Measurements from ENCODE around the gene SCAMP4. TPM values are rescaled to one million over a fixed set of nuclear protein-coding genes. Genes with fewer than 3 reads are reported as not detected.

The SCAMP4 gene
- total and polyA plus RNA-seq, 2 experiments from 2014 or later = 39.4 to 106 TPM

GRCh38 chr19:1871140-1871597 lies 34.0 kb upstream of the SCAMP4 start (continued):
- TF ChIP-seq CTCF (conservative IDR thresholded peaks at IDR 0.05; ENCODE audit: low read depth in 2 of 2) (no peak), POLR2AphosphoS5 (IDR thresholded peaks at IDR 0.05; ENCODE audit: low read depth) (no peak)

DNA sequence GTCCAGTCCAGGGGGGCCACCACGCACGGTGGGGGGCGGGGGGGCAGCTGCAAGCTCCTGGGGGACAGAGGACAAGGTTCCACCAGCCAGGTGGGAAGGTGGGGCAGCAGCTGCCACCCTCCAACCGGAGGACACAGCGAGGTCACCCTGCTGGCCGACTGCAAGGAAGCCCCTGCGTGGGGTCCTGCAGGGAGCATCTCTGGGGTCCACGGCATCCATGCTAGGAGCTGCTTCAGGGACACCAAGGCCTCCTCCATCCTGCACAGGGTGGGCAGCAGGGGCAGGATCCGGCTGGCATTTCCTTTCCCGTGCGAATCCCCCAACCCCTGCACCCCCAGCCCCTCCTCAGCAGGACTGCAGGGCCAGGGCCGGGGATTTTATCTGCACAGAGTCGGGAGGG lies 33.6 kb upstream of the SCAMP4 start:
- no peaks in the 10 kb centered on the region for H3K36me3 ChIP-seq (ENCODE audit: insufficient read depth)
- DNase-seq (ENCODE audit: low spot score) (no peak), ATAC-seq (no peak)
- no peak overlapping the region for H3K4me3 ChIP-seq
- H3K4me2 ChIP-seq = no peak overlapping the region
- no peak overlapping the region for H2AFZ ChIP-seq
- H4K20me1 ChIP-seq (replicated peaks; ENCODE audit: insufficient read depth) = no peaks in the 10 kb centered on the region; the same call in 1 of the 2 replicates
- H3K79me2 ChIP-seq (replicated peaks; ENCODE audit: insufficient read depth) = peaks cover 31% of the 10 kb centered on the region
- Mint-ChIP-seq H3K36me3 (ENCODE audit: low read depth) (peaks cover 4% of the 10 kb centered on the region; the same call in 2 of the 3 replicates), H3K4me1 (peaks cover 16% of the 10 kb centered on the region), H3K4me3 (no peak overlapping the region), H3K27ac (no peak overlapping the region), H3K9me3 (no peaks in the 10 kb centered on the region), H3K27me3 (ENCODE audit: insufficient read depth, low read depth, poor library complexity) (peaks cover 7% of the 10 kb centered on the region)
- no peak overlapping the region for H3K27ac ChIP-seq (ENCODE audit: low read depth)
- H3K9me2 ChIP-seq (ENCODE audit: insufficient read depth) = no peaks in the 10 kb centered on the region
- H3K4me1 ChIP-seq (ENCODE audit: insufficient read depth) = peaks cover 15% of the 10 kb centered on the region
- H3K27me3 ChIP-seq (ENCODE audit: insufficient read depth) = no peaks in the 10 kb centered on the region
- peaks cover 11% of the 10 kb centered on the region; the same call in 1 of the 2 replicates for H3F3A ChIP-seq (replicated peaks; ENCODE audit: low read depth)
- TF ChIP-seq ZNF331 (CRISPR knock-in tag; IDR thresholded peaks at IDR 0.05; ENCODE audit: low read depth) (no peak), EZH2 (IDR thresholded peaks at IDR 0.05; ENCODE audit: low read depth, unreplicated experiment) (no peak), EZH2phosphoT487 (IDR thresholded peaks at IDR 0.05; ENCODE audit: unreplicated experiment) (no peak), ETS1 (IDR thresholded peaks at IDR 0.05) (no peak), CTCF (conservative IDR thresholded peaks at IDR 0.05; ENCODE audit: low read depth in 2 of 2) (no peak), JUNB (IDR thresholded peaks at IDR 0.05; ENCODE audit: unreplicated experiment) (no peak), ZNF114 (CRISPR knock-in tag; IDR thresholded peaks at IDR 0.05) (no peak), ZNF462 (CRISPR knock-in tag; IDR thresholded peaks at IDR 0.05) (no peak), POLR2AphosphoS5 (IDR thresholded peaks at IDR 0.05; ENCODE audit: low read depth) (no peak)

All from GM23338 (cell line).